ENCODE data around the gene TNS1. TPM values are rescaled to one million over a fixed set of nuclear protein-coding genes. Genes with fewer than 3 reads are reported as not detected.

Gene TNS1
- total RNA-seq, 4 donors from 2014 or later = 169 to 316 (median 229) TPM

- intact Hi-C loops (cut with DNase I) = no loop called here
- H3K9me3 ChIP-seq = no peaks in the 10 kb centered on the region
- no peak for TF ChIP-seq CTCF (IDR thresholded peaks at IDR 0.05)
- no peak for TF ChIP-seq POLR2A (IDR thresholded peaks at IDR 0.05)
- no peak overlapping the region for H3K4me3 ChIP-seq (replicated peaks in 1 of 3)
- peaks cover 8 to 16% of the 10 kb centered on the region in 2 donors for H3K4me1 ChIP-seq
- H3K27me3 ChIP-seq = no peaks in the 10 kb centered on the region
- H3K36me3 ChIP-seq = no peaks in the 10 kb centered on the region
- H3K27ac ChIP-seq = no peak overlapping the region
- WGBS, 2 donors = 79 to 80% methylated on average over 9 of the region's 9 CpGs
- no peak for DNase-seq
These were observed 249.2 kb downstream of the TNS1 start for GRCh38 chr2:217753460-217754200.

- intact Hi-C loops (cut with DNase I) = no loop called here
- Histone ChIP-seq H3K36me3 (no peaks in the 10 kb centered on the region), H3K4me3 (replicated peaks in 1 of 3) (no peak overlapping the region), H3K9me3 (no peaks in the 10 kb centered on the region), H3K27ac (no peak overlapping the region), H3K4me1 (peaks cover 8 to 16% of the 10 kb centered on the region in 2 donors), H3K27me3 (no peaks in the 10 kb centered on the region)
- no peak for TF ChIP-seq CTCF (IDR thresholded peaks at IDR 0.05)
- no peak for TF ChIP-seq POLR2A (IDR thresholded peaks at IDR 0.05)
- DNase-seq = no peak
- WGBS, 2 donors = 85% methylated on average over 9 to 10 of the region's 10 CpGs
These were observed 249.9 kb downstream of the TNS1 start for GRCh38 chr2:217752714-217753459.

GRCh38 chr2:217751952-217752351, 250.8 kb downstream of the TNS1 start:
- Histone ChIP-seq H3K4me3 (replicated peaks in 1 of 3) (no peak overlapping the region), H3K9me3 (no peaks in the 10 kb centered on the region), H3K4me1 (peaks cover 8 to 16% of the 10 kb centered on the region in 2 donors), H3K27me3 (no peaks in the 10 kb centered on the region), H3K27ac (no peak overlapping the region), H3K36me3 (no peaks in the 10 kb centered on the region)
- TF ChIP-seq CTCF (IDR thresholded peaks at IDR 0.05) = no peak
- TF ChIP-seq POLR2A (IDR thresholded peaks at IDR 0.05) = no peak
- 68 to 84% methylated on average over 1 of the region's 1 CpG for WGBS, 2 donors
- DNase-seq = no peak
- intact Hi-C loops (cut with DNase I) = no loop called here

GRCh38 chr2:217751192-217751591, 251.6 kb downstream of the TNS1 start:
- intact Hi-C loops (cut with DNase I) = no loop called here

More at GRCh38 chr2:217751192-217751591, 251.6 kb downstream of the TNS1 start:
- no peaks in the 10 kb centered on the region for H3K27me3 ChIP-seq
- 85 to 92% methylated on average over 7 of the region's 7 CpGs for WGBS, 2 donors
- no peaks in the 10 kb centered on the region for H3K36me3 ChIP-seq
- no peak overlapping the region for H3K27ac ChIP-seq
- DNase-seq = no peak
- peaks cover under 1 to 11% of the 10 kb centered on the region in 2 donors for H3K4me1 ChIP-seq
- no peak overlapping the region for H3K4me3 ChIP-seq (replicated peaks in 1 of 3)
- TF ChIP-seq POLR2A (IDR thresholded peaks at IDR 0.05) (no peak), CTCF (IDR thresholded peaks at IDR 0.05) (no peak)
- no peaks in the 10 kb centered on the region for H3K9me3 ChIP-seq

Small RNAs within 50 kb of the gene (microRNA-seq; reads per million reads assigned to microRNA genes)
- gene MIR6809 = not detected

Small RNAs within 50 kb of the gene (small RNA-seq; reads per million reads assigned to genes)
- not detected for gene MIR6809

Other genes with a start within 250 kb of the TNS1 start
- gene RUFY4, start 66.3 kb upstream of the TNS1 start, total RNA-seq = not detected
- gene CXCR2, start 123.0 kb upstream of the TNS1 start, total RNA-seq = under 1 TPM in 1 of 4 donors, not detected in 3; 0.59 TPM
- under 1 TPM in 3 of 4 donors, not detected in 1; 0.13 to 0.50 (median 0.29) TPM for gene CXCR1, start 164.0 kb upstream of the TNS1 start, total RNA-seq
- gene ARPC2, start 214.2 kb upstream of the TNS1 start, total RNA-seq = 100 to 1,000 TPM; 157 to 219 (median 170) TPM

All from thyroid gland (tissue), 4 donors.